Neural crest cell (in vitro differentiated cells): ENCODE results near the gene COL2A1. TPM values are rescaled to one million over a fixed set of nuclear protein-coding genes. Genes with fewer than 3 reads are reported as not detected.

Source experiments
- DNase-seq: peaks from one replicate; pipeline ENCODE4 v3.0.0; 2021; ENCODE audit warnings: low read depth, mixed read lengths, low spot score
- H3K27ac Mint-ChIP-seq: one replicate; pipeline ENCODE4 v1.8.0; 2021; ENCODE audit warnings: mild to moderate bottlenecking, mixed read lengths; ENCODE audit not compliant: unreplicated experiment
- H3K27me3 Mint-ChIP-seq: 2 replicates; pipeline ENCODE4 v1.8.0; 2021; ENCODE audit warnings: low read depth, mild to moderate bottlenecking, mixed read lengths
- H3K36me3 Mint-ChIP-seq: 2 replicates; pipeline ENCODE4 v1.8.0; 2021; ENCODE audit warnings: low read depth, mild to moderate bottlenecking, mixed read lengths
- H3K4me1 Mint-ChIP-seq: 2 replicates; pipeline ENCODE4 v1.8.0; 2021; ENCODE audit warnings: mixed read lengths
- H3K4me3 Mint-ChIP-seq: one replicate; pipeline ENCODE4 v1.8.0; 2021; ENCODE audit warnings: mild to moderate bottlenecking, mixed read lengths
- H3K9me3 Mint-ChIP-seq: 2 replicates; pipeline ENCODE4 v1.8.0; 2021; ENCODE audit warnings: mixed read lengths
- CTCF ChIP-seq: fragments of 200-600 bp; sonication (generic); conservative IDR thresholded peaks from 2 replicates; pipeline ENCODE4 v1.5.0; 2021; ENCODE audit warnings: antibody characterized with exemption, mild to moderate bottlenecking
- total RNA-seq: library from RNA; stranded (reverse); gene quantifications from 2 replicates; pipeline ENCODE4 v1.2.1, GENCODE V29; 2021

Gene COL2A1
- total RNA-seq, 1 donor from 2014 or later: 386 TPM

GRCh38 chr12:48029491-48030172, 25.4 kb upstream of the COL2A1 start:
- Mint-ChIP-seq H3K9me3 (no peaks in the 10 kb centered on the region), H3K4me1 (peaks cover 98% of the 10 kb centered on the region), H3K27me3 (no peaks in the 10 kb centered on the region), H3K4me3 (peak overlapping the region; percentile 20), H3K36me3 (no peaks in the 10 kb centered on the region), H3K27ac (peak overlapping the region; percentile 88)
- DNase-seq: no peak
- TF ChIP-seq CTCF: no peak

DNA sequence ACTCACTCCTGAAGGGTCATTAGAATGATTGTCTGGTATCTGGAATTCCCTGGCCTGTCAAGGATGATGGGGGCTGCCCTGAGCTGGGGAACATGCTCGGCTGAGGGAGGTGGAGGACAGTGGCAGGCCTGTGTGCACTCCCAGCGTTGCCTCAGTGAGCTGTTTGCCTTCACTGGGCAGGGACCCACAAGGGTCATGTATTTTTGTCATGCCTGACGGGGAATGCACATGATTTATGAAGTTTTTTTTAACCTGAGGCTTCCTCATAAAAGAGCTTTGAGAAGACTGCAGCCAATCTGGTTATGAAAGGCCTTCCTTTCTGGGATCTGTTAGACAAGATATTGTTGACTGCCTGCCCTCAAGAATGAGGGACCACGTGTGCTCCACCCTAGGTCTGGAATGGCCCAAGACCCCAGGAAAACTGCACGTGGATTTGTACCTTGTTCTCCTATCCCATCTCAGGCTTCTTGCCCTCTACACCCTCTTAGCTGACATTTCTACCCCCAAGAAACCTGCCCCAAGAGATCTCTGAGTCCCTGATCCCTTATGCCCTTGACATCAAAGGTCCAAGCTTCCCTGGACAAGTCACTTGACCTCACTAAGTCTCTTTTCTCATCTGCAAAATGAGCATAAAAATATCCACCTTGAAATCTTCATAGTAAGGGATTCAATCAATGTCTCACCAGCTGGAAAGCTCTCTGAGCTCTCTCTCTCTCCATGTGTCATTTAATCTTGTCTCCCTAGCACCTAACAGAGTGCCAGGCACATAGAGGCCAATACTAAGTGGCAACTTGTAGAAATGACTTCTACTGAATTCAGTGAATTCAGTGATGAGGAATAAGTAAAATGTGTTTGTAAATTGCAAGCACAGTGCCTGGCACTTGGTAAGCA, 24.5 kb upstream of the COL2A1 start:
- Mint-ChIP-seq H3K9me3 (no peaks in the 10 kb centered on the region), H3K36me3 (no peaks in the 10 kb centered on the region), H3K27me3 (no peaks in the 10 kb centered on the region), H3K27ac (peak overlapping the region; percentile 89), H3K4me1 (peaks cover 98% of the 10 kb centered on the region), H3K4me3 (peak overlapping the region; percentile 81)
- no peak for TF ChIP-seq CTCF
- no peak for DNase-seq

- Mint-ChIP-seq H3K27me3 (peaks cover 3% of the 10 kb centered on the region), H3K9me3 (no peaks in the 10 kb centered on the region), H3K27ac (peak overlapping the region; percentile 99), H3K36me3 (no peaks in the 10 kb centered on the region), H3K4me1 (peaks cover 98% of the 10 kb centered on the region), H3K4me3 (peak overlapping the region; percentile 81)
- no peak for TF ChIP-seq CTCF
- DNase-seq: peak; percentile 68
Observed at GRCh38 chr12:48027183-48028002, 23.1 kb upstream of the COL2A1 start.

DNA sequence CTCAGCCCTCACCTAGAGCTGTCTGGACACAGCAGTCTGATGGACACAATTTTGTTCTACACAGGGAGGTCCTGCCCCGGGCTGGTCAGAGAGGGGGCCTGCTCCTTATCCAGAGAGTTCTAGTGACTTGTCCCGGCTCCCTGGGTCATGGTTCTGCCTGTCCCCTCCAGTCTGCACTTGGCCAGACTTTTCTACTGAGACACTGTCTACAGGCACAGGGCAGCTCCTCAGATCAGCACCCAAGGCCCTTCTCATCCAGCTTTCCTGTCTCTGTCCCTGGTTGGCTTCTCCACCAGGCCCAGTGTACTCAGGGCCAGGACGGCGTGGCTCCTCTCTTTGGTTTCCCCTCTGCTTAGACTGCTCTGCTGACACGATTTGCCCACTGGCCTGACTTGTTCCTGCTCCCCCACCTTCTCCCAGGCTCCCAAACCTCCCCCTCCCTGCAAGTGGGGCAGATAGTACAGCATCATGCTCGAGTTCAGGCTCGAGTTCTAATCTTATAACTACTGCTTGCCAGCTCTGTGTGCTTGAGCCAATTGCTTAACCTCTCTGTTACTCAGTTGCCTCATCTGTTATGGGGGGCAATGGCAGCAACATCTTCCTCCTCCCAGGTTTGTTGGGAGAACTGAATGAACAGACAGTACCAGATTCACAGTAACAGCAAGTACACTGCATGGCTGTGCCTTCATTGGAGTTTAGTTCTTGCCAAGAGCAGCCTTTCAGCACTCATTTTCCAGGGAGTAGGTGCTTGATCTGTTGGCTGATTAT, 22.0 kb upstream of the COL2A1 start:
- no peak for TF ChIP-seq CTCF
- H3K9me3 Mint-ChIP-seq: no peaks in the 10 kb centered on the region
- peak overlapping the region; percentile 99 for H3K27ac Mint-ChIP-seq
- H3K4me1 Mint-ChIP-seq: peaks cover 99% of the 10 kb centered on the region
- peak overlapping the region; percentile 81 for H3K4me3 Mint-ChIP-seq
- H3K36me3 Mint-ChIP-seq: no peaks in the 10 kb centered on the region
- peaks cover 9% of the 10 kb centered on the region for H3K27me3 Mint-ChIP-seq
- no peak for DNase-seq

GRCh38 chr12:48025281-48025680, 21.0 kb upstream of the COL2A1 start:
- H3K4me3 Mint-ChIP-seq: no peak overlapping the region
- H3K27ac Mint-ChIP-seq: peak overlapping the region; percentile 2
- no peak for TF ChIP-seq CTCF
- H3K4me1 Mint-ChIP-seq: peaks cover 91% of the 10 kb centered on the region
- H3K9me3 Mint-ChIP-seq: no peaks in the 10 kb centered on the region
- no peaks in the 10 kb centered on the region for H3K36me3 Mint-ChIP-seq
- no peak for DNase-seq
- H3K27me3 Mint-ChIP-seq: peaks cover 9% of the 10 kb centered on the region
